B cell (primary cell): ENCODE measurements around the gene TBX10.
"Not testable (repeated sequence)": the region's sequence is repeated elsewhere in the genome, so short reads cannot be mapped to it uniquely, and the experiment has no call there.

Experiments used
- EZH2 ChIP-seq: IDR thresholded peaks from 2 replicates; pipeline ENCODE4 v1.6.1; 2012; ENCODE audit warnings: borderline replicate concordance, low read depth, mild to moderate bottlenecking, moderate library complexity, low read length; ENCODE audit not compliant: insufficient read depth, poor library complexity, severe bottlenecking
- TF ChIP-seq, protein P1 (sequence below): fragments of 200-600 bp; IDR thresholded peaks from one replicate; pipeline ENCODE4 v1.8.0; 2022; ENCODE audit warnings: antibody characterized with exemption, mild to moderate bottlenecking

GRCh38 chr11:67597963-67598362, 41.6 kb downstream of the TBX10 start:
- TF ChIP-seq, protein P1, sequence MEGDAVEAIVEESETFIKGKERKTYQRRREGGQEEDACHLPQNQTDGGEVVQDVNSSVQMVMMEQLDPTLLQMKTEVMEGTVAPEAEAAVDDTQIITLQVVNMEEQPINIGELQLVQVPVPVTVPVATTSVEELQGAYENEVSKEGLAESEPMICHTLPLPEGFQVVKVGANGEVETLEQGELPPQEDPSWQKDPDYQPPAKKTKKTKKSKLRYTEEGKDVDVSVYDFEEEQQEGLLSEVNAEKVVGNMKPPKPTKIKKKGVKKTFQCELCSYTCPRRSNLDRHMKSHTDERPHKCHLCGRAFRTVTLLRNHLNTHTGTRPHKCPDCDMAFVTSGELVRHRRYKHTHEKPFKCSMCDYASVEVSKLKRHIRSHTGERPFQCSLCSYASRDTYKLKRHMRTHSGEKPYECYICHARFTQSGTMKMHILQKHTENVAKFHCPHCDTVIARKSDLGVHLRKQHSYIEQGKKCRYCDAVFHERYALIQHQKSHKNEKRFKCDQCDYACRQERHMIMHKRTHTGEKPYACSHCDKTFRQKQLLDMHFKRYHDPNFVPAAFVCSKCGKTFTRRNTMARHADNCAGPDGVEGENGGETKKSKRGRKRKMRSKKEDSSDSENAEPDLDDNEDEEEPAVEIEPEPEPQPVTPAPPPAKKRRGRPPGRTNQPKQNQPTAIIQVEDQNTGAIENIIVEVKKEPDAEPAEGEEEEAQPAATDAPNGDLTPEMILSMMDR = not testable (repeated sequence)
- not testable (repeated sequence) for TF ChIP-seq EZH2
